HG03520 (cell line): Measurements from ENCODE around the gene PPP1R14C.

Source experiments
- ATAC-seq: cut with Tn5 transposase; IDR thresholded peaks from one replicate; pipeline ENCODE4 v1.9.1; 2021; ENCODE audit warnings: mild to moderate bottlenecking, moderate library complexity; ENCODE audit not compliant: unreplicated experiment

The PPP1R14C gene

GRCh38 chr6:150290429-150290828, 147.6 kb downstream of the PPP1R14C start:
- ATAC-seq: no peak

GRCh38 chr6:150291968-150292710, 149.3 kb downstream of the PPP1R14C start:
- ATAC-seq: no peak

- ATAC-seq: no peak
These were observed 150.2 kb downstream of the PPP1R14C start for GRCh38 chr6:150293019-150293418.

- no peak for ATAC-seq
These were observed 150.8 kb downstream of the PPP1R14C start for GRCh38 chr6:150293423-150294173.

- no peak for ATAC-seq
These were observed 154.0 kb downstream of the PPP1R14C start for GRCh38 chr6:150296890-150297289.

GRCh38 chr6:150297327-150298029, 154.6 kb downstream of the PPP1R14C start:
- ATAC-seq: no peak

- no peak for ATAC-seq
These were observed 155.2 kb downstream of the PPP1R14C start for GRCh38 chr6:150298030-150298380.

GRCh38 chr6:150298676-150299075, 155.8 kb downstream of the PPP1R14C start:
- ATAC-seq: no peak
